ENCODE data around the gene CLDN24.

CLDN24 gene

DNA sequence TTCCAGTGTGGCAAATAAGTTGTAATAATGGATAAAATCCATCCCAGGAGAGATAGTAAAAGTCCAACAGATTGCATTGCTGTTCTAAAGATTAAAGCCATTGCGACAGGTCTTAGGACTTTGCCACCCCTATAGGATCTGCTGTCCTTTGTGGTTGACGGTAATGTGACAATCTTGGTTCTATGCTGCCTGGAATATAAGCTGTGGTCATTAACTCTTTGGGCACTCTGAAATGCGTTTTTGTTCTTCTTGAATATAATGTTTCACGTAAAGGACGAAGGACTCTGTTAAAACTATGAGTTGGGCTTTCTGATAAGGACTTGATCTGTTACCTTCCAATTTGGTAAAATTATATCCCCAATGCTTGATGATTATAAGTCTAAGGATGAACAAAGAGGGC, at the start of gene CLDN24:
TSS of gene CLDN24 (minus strand) at position 101 of the 400 bp plus-strand sequence. CDS start at position 101, 0 bp downstream.
- H3K27ac ChIP-seq (ENCODE audit: low read depth, low read length), result no peak within 1 kb of the TSS
- H3K4me3 ChIP-seq (ENCODE audit: low read depth, low read length), result no peak within 1 kb of the TSS
- no peak within 1 kb of the TSS for H3K9ac ChIP-seq (ENCODE audit: low read depth, low read length)
- H3K27me3 ChIP-seq (ENCODE audit: control insufficient read depth, insufficient read depth, low read length), result no peaks in the 10 kb centered on the region
- peaks cover 13% of the 10 kb centered on the region for H3K36me3 ChIP-seq (ENCODE audit: control insufficient read depth, insufficient read depth, low read length)
- peaks cover 3% of the 10 kb centered on the region; the same call in 1 of the 2 replicates for H3K9me3 ChIP-seq (ENCODE audit: control insufficient read depth, insufficient read depth, low read length)
- no peaks in the 10 kb centered on the region for H3K4me1 ChIP-seq (ENCODE audit: control insufficient read depth, insufficient read depth, low read length)

DNA sequence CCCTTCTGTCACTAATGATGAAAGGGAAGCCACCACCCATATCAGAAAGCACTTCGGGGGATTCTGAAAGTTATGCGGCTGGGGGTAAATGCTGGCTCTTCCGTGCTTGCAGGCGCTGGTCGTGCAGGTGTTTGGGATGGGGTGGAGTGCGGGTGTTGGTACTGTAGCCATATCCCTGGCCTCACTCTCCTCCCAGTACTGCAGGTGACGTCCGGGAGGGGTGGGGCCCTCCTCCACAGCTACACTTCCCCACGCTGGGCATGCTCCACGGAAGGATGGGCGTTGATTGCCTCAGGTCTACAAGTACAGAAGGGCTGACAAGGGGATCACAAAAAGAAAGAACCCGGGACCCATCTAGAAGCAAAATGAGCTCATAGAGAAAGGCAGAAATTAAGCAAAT, 48.6 kb upstream of the CLDN24 start:
- H3K4me1 ChIP-seq (ENCODE audit: control insufficient read depth, insufficient read depth, low read length), result no peaks in the 10 kb centered on the region
- no peak overlapping the region for H3K9ac ChIP-seq (ENCODE audit: low read depth, low read length)
- 0 out of 2 replicates have a peak, but pooled peaks cover 3% of the 10 kb centered on the region for H3K9me3 ChIP-seq (ENCODE audit: control insufficient read depth, insufficient read depth, low read length)
- H3K27me3 ChIP-seq (ENCODE audit: control insufficient read depth, insufficient read depth, low read length), result no peaks in the 10 kb centered on the region
- no peak overlapping the region for H3K27ac ChIP-seq (ENCODE audit: low read depth, low read length)
- no peak overlapping the region for H3K4me3 ChIP-seq (ENCODE audit: low read depth, low read length)
- no peaks in the 10 kb centered on the region for H3K36me3 ChIP-seq (ENCODE audit: control insufficient read depth, insufficient read depth, low read length)

DNA sequence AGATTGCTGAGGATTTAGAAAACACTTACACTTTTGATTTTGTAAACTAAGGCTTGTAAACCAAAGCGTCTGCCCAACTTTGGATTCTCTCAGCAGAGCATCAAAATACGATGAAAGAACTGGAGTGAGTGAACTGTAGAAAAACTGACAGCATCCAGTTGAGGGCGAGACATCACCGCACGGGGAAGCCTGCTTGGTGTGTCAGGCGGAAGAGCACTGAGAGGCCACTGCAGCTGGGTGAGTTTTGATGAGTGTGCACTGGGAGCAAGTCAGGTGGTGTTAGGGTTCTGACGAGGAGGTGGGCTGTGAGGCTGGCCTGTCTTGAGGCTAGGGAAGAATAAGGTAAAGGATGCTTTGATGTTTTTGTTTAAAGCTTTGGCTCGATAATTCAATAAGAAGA, 46.8 kb upstream of the CLDN24 start:
- H3K4me3 ChIP-seq (ENCODE audit: low read depth, low read length), result no peak overlapping the region

DNA sequence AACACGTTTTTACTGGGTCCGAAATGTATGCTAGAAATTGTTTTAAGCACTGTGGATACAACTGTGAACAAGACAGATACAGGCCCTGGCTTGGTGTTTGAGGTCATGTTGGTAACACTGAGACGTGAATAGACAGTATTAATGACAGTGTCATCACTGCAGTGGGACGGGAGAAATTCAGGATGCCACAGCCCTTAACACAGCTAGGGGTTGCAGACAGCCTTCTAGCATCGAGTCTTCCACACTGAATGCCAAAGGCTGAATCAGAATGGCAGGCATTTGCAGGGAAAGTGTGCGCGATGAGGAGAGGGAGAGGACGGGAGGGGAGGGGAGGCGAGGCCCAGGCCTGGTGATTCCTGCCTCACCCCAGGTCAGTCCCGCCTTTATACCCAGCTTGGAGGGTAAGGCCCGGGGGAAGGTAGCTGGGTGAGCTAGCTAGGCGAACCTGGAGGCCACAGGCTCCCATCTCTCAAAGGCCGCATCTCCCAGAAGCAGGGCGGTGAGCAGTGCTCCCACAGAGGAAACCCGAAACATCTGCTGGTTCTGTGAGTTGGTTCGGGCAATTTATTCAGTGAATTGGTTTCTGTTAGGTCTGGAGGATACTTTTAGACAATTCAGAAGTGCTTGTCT, 44.1 kb upstream of the CLDN24 start:
- no peaks in the 10 kb centered on the region for H3K36me3 ChIP-seq (ENCODE audit: control insufficient read depth, insufficient read depth, low read length)
- H3K27ac ChIP-seq (ENCODE audit: low read depth, low read length), result no peak overlapping the region
- no peak overlapping the region for H3K4me3 ChIP-seq (ENCODE audit: low read depth, low read length)
- no peak overlapping the region for H3K9ac ChIP-seq (ENCODE audit: low read depth, low read length)
- no peaks in the 10 kb centered on the region for H3K4me1 ChIP-seq (ENCODE audit: control insufficient read depth, insufficient read depth, low read length)
- no peaks in the 10 kb centered on the region for H3K27me3 ChIP-seq (ENCODE audit: control insufficient read depth, insufficient read depth, low read length)
- H3K9me3 ChIP-seq (ENCODE audit: control insufficient read depth, insufficient read depth, low read length), result no peaks in the 10 kb centered on the region

More for the DNA sequence above, 46.8 kb upstream of the CLDN24 start:
- H3K9ac ChIP-seq (ENCODE audit: low read depth, low read length), result no peak overlapping the region
- H3K4me1 ChIP-seq (ENCODE audit: control insufficient read depth, insufficient read depth, low read length), result no peaks in the 10 kb centered on the region
- H3K27ac ChIP-seq (ENCODE audit: low read depth, low read length), result no peak overlapping the region
- no peaks in the 10 kb centered on the region for H3K36me3 ChIP-seq (ENCODE audit: control insufficient read depth, insufficient read depth, low read length)
- no peaks in the 10 kb centered on the region for H3K27me3 ChIP-seq (ENCODE audit: control insufficient read depth, insufficient read depth, low read length)
- H3K9me3 ChIP-seq (ENCODE audit: control insufficient read depth, insufficient read depth, low read length), result 0 out of 2 replicates have a peak, but pooled peaks cover 3% of the 10 kb centered on the region

DNA sequence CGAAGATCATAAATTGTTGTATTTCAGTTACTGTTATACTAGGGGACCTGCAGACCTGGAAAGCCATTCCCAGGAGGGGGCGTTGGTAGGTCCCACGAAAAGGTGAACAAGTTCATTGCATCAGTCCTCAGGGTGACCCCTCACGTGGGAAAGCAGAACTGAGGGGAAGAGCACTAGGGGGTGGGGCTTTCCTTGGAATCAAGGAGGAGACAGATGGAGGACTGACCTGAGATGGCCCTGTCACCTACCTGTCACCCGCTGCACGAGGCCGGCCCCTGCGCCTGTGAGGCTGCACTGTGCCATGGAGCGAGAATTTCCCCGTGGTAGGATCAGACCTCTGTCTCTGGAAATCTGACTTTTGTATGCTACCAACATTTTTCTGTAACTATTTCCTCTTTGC, 41.8 kb upstream of the CLDN24 start:
- no peaks in the 10 kb centered on the region for H3K9me3 ChIP-seq (ENCODE audit: control insufficient read depth, insufficient read depth, low read length)
- no peak overlapping the region for H3K4me3 ChIP-seq (ENCODE audit: low read depth, low read length)
- H3K4me1 ChIP-seq (ENCODE audit: control insufficient read depth, insufficient read depth, low read length), result no peaks in the 10 kb centered on the region
- H3K36me3 ChIP-seq (ENCODE audit: control insufficient read depth, insufficient read depth, low read length), result no peaks in the 10 kb centered on the region
- no peak overlapping the region for H3K9ac ChIP-seq (ENCODE audit: low read depth, low read length)
- H3K27ac ChIP-seq (ENCODE audit: low read depth, low read length), result no peak overlapping the region
- H3K27me3 ChIP-seq (ENCODE audit: control insufficient read depth, insufficient read depth, low read length), result no peaks in the 10 kb centered on the region

DNA sequence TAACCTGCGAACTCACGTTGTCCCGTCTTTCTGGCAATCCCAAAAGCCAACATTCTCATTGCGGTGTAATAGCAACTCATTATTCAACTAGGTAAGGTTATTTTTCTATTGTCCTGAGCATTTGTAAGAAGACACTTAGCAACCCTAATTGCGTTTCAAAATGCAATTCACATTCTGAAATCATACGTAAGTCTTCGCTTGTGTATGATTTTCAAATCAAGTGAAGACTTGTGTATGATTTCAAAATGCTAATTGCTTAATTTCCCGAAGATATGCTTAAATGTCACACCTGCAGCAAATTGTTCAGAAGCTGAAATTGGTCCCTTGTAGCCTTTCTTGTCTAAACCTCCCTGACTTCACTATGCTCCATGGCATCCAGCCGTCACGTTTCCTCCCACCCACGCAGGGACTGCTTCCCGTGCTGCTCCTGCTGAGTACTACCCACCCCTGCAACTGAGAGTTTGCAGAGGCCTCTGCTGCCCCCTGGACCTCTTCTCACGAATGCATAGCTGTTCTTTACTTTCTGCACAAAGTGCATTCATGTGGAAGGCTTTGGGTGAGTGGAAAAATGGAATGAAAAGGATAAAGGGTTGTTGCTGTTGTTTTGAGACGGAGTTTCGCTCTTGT, 40.8 kb upstream of the CLDN24 start:
- Histone ChIP-seq H3K27me3 (ENCODE audit: control insufficient read depth, insufficient read depth, low read length) (no peaks in the 10 kb centered on the region), H3K9me3 (ENCODE audit: control insufficient read depth, insufficient read depth, low read length) (no peaks in the 10 kb centered on the region), H3K9ac (ENCODE audit: low read depth, low read length) (no peak overlapping the region), H3K4me3 (ENCODE audit: low read depth, low read length) (no peak overlapping the region), H3K36me3 (ENCODE audit: control insufficient read depth, insufficient read depth, low read length) (no peaks in the 10 kb centered on the region), H3K27ac (ENCODE audit: low read depth, low read length) (no peak overlapping the region), H3K4me1 (ENCODE audit: control insufficient read depth, insufficient read depth, low read length) (no peaks in the 10 kb centered on the region)

DNA sequence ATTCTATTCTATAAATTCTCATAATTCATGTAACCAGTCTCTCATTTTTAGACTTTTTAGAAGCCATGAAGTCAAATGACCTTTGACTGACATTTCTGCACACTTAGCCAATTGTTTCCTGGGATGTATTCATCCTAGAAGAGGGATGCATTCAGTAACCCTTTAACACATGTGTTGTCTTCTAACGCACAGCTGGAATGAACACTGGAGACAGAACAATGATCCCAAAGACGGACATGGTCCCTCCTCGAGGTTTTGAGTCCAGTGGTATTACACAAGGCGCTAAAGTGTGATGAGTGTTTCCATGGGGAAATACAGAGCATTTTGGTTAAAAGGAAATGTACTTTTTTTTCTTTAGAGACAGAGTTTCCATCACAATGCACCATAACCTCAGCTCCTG, 39.8 kb upstream of the CLDN24 start:
- Histone ChIP-seq H3K4me1 (ENCODE audit: control insufficient read depth, insufficient read depth, low read length) (no peaks in the 10 kb centered on the region), H3K9me3 (ENCODE audit: control insufficient read depth, insufficient read depth, low read length) (no peaks in the 10 kb centered on the region), H3K27ac (ENCODE audit: low read depth, low read length) (no peak overlapping the region), H3K9ac (ENCODE audit: low read depth, low read length) (no peak overlapping the region), H3K27me3 (ENCODE audit: control insufficient read depth, insufficient read depth, low read length) (no peaks in the 10 kb centered on the region), H3K36me3 (ENCODE audit: control insufficient read depth, insufficient read depth, low read length) (no peaks in the 10 kb centered on the region), H3K4me3 (ENCODE audit: low read depth, low read length) (no peak overlapping the region)

DNA sequence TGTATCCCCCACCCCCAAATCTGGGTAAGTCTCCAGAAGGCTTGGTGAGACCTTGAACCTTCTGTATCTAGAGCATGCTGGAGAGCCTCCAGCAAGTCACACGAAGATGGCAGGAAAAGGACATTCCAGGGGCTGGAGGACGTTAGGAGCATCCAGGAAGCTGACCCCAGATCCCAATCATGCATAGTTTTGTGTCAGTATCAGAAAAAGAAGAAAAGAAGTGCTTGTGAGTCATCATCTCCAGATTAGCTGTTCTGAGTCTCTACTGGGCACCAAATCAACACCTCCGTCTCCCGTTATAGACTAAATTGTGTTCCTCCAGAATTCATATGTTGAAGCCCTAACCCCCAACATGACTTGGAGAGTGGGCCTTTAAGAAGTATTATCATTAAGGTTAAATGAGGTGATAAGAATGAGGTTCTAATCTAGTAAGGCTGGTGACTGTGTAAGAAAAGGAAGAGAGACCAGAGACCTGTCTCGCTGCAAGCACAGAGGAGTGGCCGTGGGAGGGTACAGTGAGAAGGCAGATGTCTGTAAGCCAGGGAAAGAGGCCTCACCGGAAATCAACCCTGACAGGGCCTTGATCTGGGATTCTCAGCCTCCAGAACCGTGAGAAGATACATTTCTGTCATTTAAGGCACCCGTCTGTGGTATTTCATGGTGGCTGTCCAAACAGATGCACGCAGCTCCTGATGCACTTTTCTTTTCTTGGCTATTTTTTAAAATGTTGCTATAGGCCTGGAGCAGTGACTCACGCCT, 38.1 kb upstream of the CLDN24 start:
- Histone ChIP-seq H3K9me3 (ENCODE audit: control insufficient read depth, insufficient read depth, low read length) (no peaks in the 10 kb centered on the region), H3K36me3 (ENCODE audit: control insufficient read depth, insufficient read depth, low read length) (no peaks in the 10 kb centered on the region), H3K4me3 (ENCODE audit: low read depth, low read length) (no peak overlapping the region), H3K9ac (ENCODE audit: low read depth, low read length) (no peak overlapping the region), H3K27ac (ENCODE audit: low read depth, low read length) (no peak overlapping the region), H3K27me3 (ENCODE audit: control insufficient read depth, insufficient read depth, low read length) (no peaks in the 10 kb centered on the region), H3K4me1 (ENCODE audit: control insufficient read depth, insufficient read depth, low read length) (no peaks in the 10 kb centered on the region)

DNA sequence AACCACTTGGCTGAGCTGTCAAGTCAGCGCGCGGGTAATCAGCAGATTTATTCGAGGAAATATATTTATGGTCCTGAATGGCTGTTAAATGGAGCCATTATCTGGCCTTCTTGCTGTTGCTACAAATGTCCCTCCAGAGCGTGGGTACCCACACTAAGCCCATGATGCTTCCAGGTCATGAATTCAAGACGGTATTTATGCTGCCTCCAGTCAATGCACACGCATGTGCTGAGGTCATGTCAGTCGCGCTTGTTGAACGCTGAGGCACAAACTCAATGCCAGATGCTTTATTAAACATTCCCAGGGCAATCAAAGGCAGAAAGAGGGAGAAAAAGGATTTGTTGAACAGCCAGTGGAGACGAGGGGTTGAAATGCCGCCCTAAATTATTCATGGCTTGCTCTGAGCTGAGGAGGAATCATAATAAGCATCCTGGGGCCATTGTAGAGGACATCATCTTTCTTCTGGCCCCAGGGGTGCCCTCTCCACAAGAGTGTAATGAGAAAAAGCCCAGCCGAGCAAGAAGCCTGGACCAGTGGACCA, 36.1 kb upstream of the CLDN24 start:
- Histone ChIP-seq H3K4me1 (ENCODE audit: control insufficient read depth, insufficient read depth, low read length) (no peaks in the 10 kb centered on the region), H3K9me3 (ENCODE audit: control insufficient read depth, insufficient read depth, low read length) (no peaks in the 10 kb centered on the region), H3K9ac (ENCODE audit: low read depth, low read length) (no peak overlapping the region), H3K36me3 (ENCODE audit: control insufficient read depth, insufficient read depth, low read length) (no peaks in the 10 kb centered on the region), H3K27me3 (ENCODE audit: control insufficient read depth, insufficient read depth, low read length) (no peaks in the 10 kb centered on the region), H3K4me3 (ENCODE audit: low read depth, low read length) (no peak overlapping the region), H3K27ac (ENCODE audit: low read depth, low read length) (no peak overlapping the region)

DNA sequence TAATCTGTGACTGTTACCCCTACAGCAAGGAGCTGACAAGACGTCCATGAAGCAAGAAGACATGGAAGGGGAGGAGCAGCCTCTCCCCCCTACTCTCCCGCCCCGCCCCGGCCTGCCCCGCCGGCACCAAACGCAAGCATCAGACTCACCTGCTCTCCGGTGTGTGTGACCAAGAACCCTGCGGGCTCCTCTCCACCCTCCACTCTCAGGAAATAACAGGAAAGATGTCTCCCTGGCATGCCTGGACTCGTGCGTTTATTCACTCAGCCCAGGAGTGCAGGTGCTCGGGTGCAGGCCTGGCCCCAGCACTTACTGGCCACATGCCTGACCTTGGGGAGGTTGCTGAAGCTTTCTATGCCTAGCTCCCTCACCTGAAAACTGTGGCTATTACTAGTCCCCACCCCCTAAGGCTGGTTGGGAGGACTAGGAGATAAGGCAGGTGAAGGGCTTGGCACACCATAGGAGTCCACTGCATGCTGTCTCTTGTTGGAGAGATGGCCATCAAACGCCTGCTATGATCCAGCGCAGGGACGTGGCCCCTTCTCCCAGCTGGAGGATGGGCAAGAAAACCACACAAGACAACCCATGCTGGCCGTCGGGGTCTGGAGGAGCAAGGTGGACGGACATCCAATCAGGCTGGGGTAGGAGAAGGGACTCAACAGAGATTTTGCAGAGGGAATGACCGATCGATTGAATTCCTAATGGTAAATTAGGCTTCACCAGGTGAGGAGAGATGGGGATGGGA, 34.9 kb upstream of the CLDN24 start:
- Histone ChIP-seq H3K9me3 (ENCODE audit: control insufficient read depth, insufficient read depth, low read length) (no peaks in the 10 kb centered on the region), H3K27ac (ENCODE audit: low read depth, low read length) (no peak overlapping the region), H3K9ac (ENCODE audit: low read depth, low read length) (no peak overlapping the region), H3K36me3 (ENCODE audit: control insufficient read depth, insufficient read depth, low read length) (no peaks in the 10 kb centered on the region), H3K27me3 (ENCODE audit: control insufficient read depth, insufficient read depth, low read length) (no peaks in the 10 kb centered on the region), H3K4me3 (ENCODE audit: low read depth, low read length) (no peak overlapping the region), H3K4me1 (ENCODE audit: control insufficient read depth, insufficient read depth, low read length) (no peaks in the 10 kb centered on the region)
